ENCODE data around the gene NOM1. TPM values are rescaled to one million over a fixed set of nuclear protein-coding genes. Genes with fewer than 3 reads are reported as not detected.

The NOM1 gene
- total and polyA plus RNA-seq, 2 donors (not counting 3 experiments of a cell fraction or from before 2014, with no cell fraction given), result 13.7 to 38.6 TPM

GRCh38 chr7:156919132-156919713 is 30.3 kb upstream of the NOM1 start:
- H3K27me3 ChIP-seq (ENCODE audit: control insufficient read depth in 2 of 2, insufficient read depth in 2 of 2, low read length in 2 of 2), result peaks cover 8 to 12% of the 10 kb centered on the region in 2 experiments
- no peaks in the 10 kb centered on the region for H4K20me1 ChIP-seq (replicated peaks; ENCODE audit: control insufficient read depth, extremely low read depth, insufficient read depth, low read length)
- TF ChIP-seq POLR2AphosphoS5 (IDR thresholded peaks at IDR 0.05; ENCODE audit: insufficient read depth, low read depth, low read length) (no peak), GATA2 (IDR thresholded peaks at IDR 0.05; ENCODE audit: insufficient read depth, insufficient read length, low read depth, low read length) (no peak), MAX (IDR thresholded peaks at IDR 0.05; ENCODE audit: insufficient read depth, insufficient read length) (no peak), JUN (IDR thresholded peaks at IDR 0.05; ENCODE audit: borderline replicate concordance, insufficient read depth, insufficient read length, low read depth) (no peak), EZH2 (IDR thresholded peaks at IDR 0.05; ENCODE audit: borderline replicate concordance, low read depth, low read length, severe bottlenecking) (no peak), FOS (IDR thresholded peaks at IDR 0.05; ENCODE audit: borderline replicate concordance, insufficient read depth, low read length) (no peak), CTCF (IDR thresholded peaks at IDR 0.05; ENCODE audit: extremely low read depth in 1 of 2, insufficient read depth in 1 of 2, low read depth in 1 of 2, low read length in 2 of 2) (no peak), MYC (IDR thresholded peaks at IDR 0.05; ENCODE audit: low read depth, low read length) (no peak)
- intact Hi-C loops (cut with micrococcal nuclease) (no loop called here), dilution Hi-C loops (cut with MboI; ENCODE audit: extremely low pct_ligation_motif_present, low sequenced_read_pairs) (no loop called here)
- POLR2A ChIA-PET, result no interaction called here
- no peaks in the 10 kb centered on the region for H3K36me3 ChIP-seq (ENCODE audit: control insufficient read depth in 2 of 2, extremely low read depth in 1 of 2, insufficient read depth in 2 of 2, low read length in 2 of 2)
- no peak for DNase-seq (ENCODE audit: low read depth, low spot score)
- H3K27ac ChIP-seq (ENCODE audit: insufficient read depth, low read depth, low read length), result no peak overlapping the region
- no peak overlapping the region for H3K4me3 ChIP-seq (replicated peaks in 1 of 3; ENCODE audit: insufficient read depth in 1 of 3, low read depth in 1 of 3, low read length in 3 of 3)
- no peaks in the 10 kb centered on the region for H3K9me1 ChIP-seq (replicated peaks; ENCODE audit: control insufficient read depth, extremely low read depth, insufficient read depth, low read length)
- no TSS peak for BruUV-seq (replicated peaks)
- no peaks in the 10 kb centered on the region for H3K79me2 ChIP-seq (ENCODE audit: control insufficient read depth, insufficient read depth, low read length)
- no peak overlapping the region for H3K9ac ChIP-seq (replicated peaks; ENCODE audit: extremely low read depth, insufficient read depth, low read length)
- H3K9me3 ChIP-seq (replicated peaks; ENCODE audit: control insufficient read depth, insufficient read depth, low read length), result no peaks in the 10 kb centered on the region
- no peak for FAIRE-seq
- H3K4me1 ChIP-seq (ENCODE audit: control insufficient read depth, extremely low read depth, insufficient read depth, low read length), result no peaks in the 10 kb centered on the region
- no peak overlapping the region for H2AFZ ChIP-seq (ENCODE audit: low read depth, low read length)
- no peak overlapping the region for H3K4me2 ChIP-seq (ENCODE audit: insufficient read depth, low read length)
- CTCF ChIA-PET, result no interaction called here

Measured in endothelial cell of umbilical vein (primary cell).